ENCODE measurements around the gene SEC23IP. TPM values are rescaled to one million over a fixed set of nuclear protein-coding genes. Genes with fewer than 3 reads are reported as not detected.
A peak's percentile ranks its signal among the peaks of the same experiment; 100 is the strongest.

SEC23IP gene
- polyA plus RNA-seq, 3 donors: 11.5 to 43.8 (median 42.0) TPM

GRCh38 chr10:119981826-119982225 lies 89.3 kb downstream of the SEC23IP start:
- Mint-ChIP-seq H3K4me1 (peaks cover 3% of the 10 kb centered on the region), H3K4me3 (no peak overlapping the region), H3K9me3 (peaks cover 0 to 4% (median 2%) of the 10 kb centered on the region in 7 donors), H3K27me3 (ENCODE audit: low read depth in 3 of 3) (peaks cover 7 to 15% (median 13%) of the 10 kb centered on the region in 3 donors), H3K27ac (no peak overlapping the region), H3K36me3 (no peaks in the 10 kb centered on the region)
- H3K4me1 ChIP-seq (ENCODE audit: control insufficient read depth in 1 of 2, insufficient read depth in 2 of 2, low read length in 2 of 2): no peaks in the 10 kb centered on the region
- H3K4me2 ChIP-seq (replicated peaks; ENCODE audit: extremely low read depth, low read length, poor library complexity, severe bottlenecking): no peak overlapping the region
- WGBS (ENCODE audit: insufficient coverage): 58% methylated on average over 1 of the region's 1 CpG
- H3K9me3 ChIP-seq (replicated peaks in 1 of 2; ENCODE audit: control insufficient read depth in 1 of 2, insufficient read depth in 1 of 2, low read length in 2 of 2): no peaks in the 10 kb centered on the region
- no peaks in the 10 kb centered on the region for H4K20me1 ChIP-seq (ENCODE audit: insufficient read depth, low read length)
- no peak overlapping the region for H3K9ac ChIP-seq (ENCODE audit: insufficient read depth, low read length, poor library complexity, severe bottlenecking)
- H3K27me3 ChIP-seq (ENCODE audit: control insufficient read depth in 2 of 2, insufficient read depth in 2 of 2, low read length in 2 of 2): peaks cover 0 to 3% of the 10 kb centered on the region in 2 donors
- no peak overlapping the region for H3K27ac ChIP-seq (ENCODE audit: low read depth in 1 of 2, low read length in 2 of 2)
- DNase-seq: no peak
- intact Hi-C loops (cut with micrococcal nuclease): no loop called here
- no peaks in the 10 kb centered on the region for H3K36me3 ChIP-seq (replicated peaks in 1 of 2; ENCODE audit: control insufficient read depth in 1 of 2, insufficient read depth in 2 of 2, low read length in 2 of 2)
- no peaks in the 10 kb centered on the region for H3K79me2 ChIP-seq (ENCODE audit: insufficient read depth, low read length)
- H2AFZ ChIP-seq (ENCODE audit: insufficient read depth, low read depth, low read length, poor library complexity, severe bottlenecking): no peak overlapping the region
- no peak overlapping the region for H3K4me3 ChIP-seq (replicated peaks in 1 of 3; ENCODE audit: low read depth in 2 of 3, low read length in 3 of 3)
- TF ChIP-seq, protein P1, sequence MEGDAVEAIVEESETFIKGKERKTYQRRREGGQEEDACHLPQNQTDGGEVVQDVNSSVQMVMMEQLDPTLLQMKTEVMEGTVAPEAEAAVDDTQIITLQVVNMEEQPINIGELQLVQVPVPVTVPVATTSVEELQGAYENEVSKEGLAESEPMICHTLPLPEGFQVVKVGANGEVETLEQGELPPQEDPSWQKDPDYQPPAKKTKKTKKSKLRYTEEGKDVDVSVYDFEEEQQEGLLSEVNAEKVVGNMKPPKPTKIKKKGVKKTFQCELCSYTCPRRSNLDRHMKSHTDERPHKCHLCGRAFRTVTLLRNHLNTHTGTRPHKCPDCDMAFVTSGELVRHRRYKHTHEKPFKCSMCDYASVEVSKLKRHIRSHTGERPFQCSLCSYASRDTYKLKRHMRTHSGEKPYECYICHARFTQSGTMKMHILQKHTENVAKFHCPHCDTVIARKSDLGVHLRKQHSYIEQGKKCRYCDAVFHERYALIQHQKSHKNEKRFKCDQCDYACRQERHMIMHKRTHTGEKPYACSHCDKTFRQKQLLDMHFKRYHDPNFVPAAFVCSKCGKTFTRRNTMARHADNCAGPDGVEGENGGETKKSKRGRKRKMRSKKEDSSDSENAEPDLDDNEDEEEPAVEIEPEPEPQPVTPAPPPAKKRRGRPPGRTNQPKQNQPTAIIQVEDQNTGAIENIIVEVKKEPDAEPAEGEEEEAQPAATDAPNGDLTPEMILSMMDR (IDR thresholded peaks at IDR 0.05): no peak

DNA sequence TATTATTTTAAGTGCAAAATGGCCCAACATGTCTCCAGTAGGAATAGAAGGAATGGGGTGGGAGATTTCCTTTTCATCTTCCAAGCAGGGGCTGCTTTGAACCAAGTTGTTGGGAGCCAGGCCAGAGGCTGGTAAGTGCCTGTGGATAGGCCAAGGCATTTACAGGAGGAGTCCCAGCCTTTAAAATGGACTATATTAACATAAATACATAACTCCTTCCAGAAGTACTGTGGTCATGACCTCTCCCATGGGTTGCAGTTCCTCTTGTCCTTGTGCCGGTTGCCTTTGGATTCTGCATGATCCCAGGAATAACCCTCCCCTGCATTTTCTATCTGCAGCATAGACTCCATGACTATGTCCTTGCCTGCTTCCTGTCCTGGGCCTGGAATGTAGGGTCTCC lies 95.8 kb downstream of the SEC23IP start:
- Histone ChIP-seq H3K36me3 (replicated peaks in 1 of 2; ENCODE audit: control insufficient read depth in 1 of 2, insufficient read depth in 2 of 2, low read length in 2 of 2) (no peaks in the 10 kb centered on the region), H3K4me3 (replicated peaks in 1 of 3; ENCODE audit: low read depth in 2 of 3, low read length in 3 of 3) (no peak overlapping the region), H3K27ac (ENCODE audit: low read depth in 1 of 2, low read length in 2 of 2) (no peak overlapping the region), H3K79me2 (ENCODE audit: insufficient read depth, low read length) (no peaks in the 10 kb centered on the region), H3K27me3 (ENCODE audit: control insufficient read depth in 2 of 2, insufficient read depth in 2 of 2, low read length in 2 of 2) (no peaks in the 10 kb centered on the region), H3K9ac (ENCODE audit: insufficient read depth, low read length, poor library complexity, severe bottlenecking) (no peak overlapping the region), H3K4me1 (ENCODE audit: control insufficient read depth in 1 of 2, insufficient read depth in 2 of 2, low read length in 2 of 2) (no peaks in the 10 kb centered on the region), H2AFZ (ENCODE audit: insufficient read depth, low read depth, low read length, poor library complexity, severe bottlenecking) (no peak overlapping the region), H3K4me2 (replicated peaks; ENCODE audit: extremely low read depth, low read length, poor library complexity, severe bottlenecking) (no peak overlapping the region), H3K9me3 (replicated peaks in 1 of 2; ENCODE audit: control insufficient read depth in 1 of 2, insufficient read depth in 1 of 2, low read length in 2 of 2) (no peaks in the 10 kb centered on the region), H4K20me1 (ENCODE audit: insufficient read depth, low read length) (no peaks in the 10 kb centered on the region)
- TF ChIP-seq, protein P1 (IDR thresholded peaks at IDR 0.05): no peak
- Mint-ChIP-seq H3K4me3 (no peak overlapping the region), H3K27ac (peak overlapping the region in 1 of 7 donors; percentile 41), H3K9me3 (peaks cover 0 to 5% (median 0%) of the 10 kb centered on the region in 7 donors), H3K27me3 (ENCODE audit: low read depth in 3 of 3) (peaks cover 0 to 3% (median 0%) of the 10 kb centered on the region in 3 donors), H3K36me3 (no peaks in the 10 kb centered on the region), H3K4me1 (no peaks in the 10 kb centered on the region)
- DNase-seq: no peak
- WGBS (ENCODE audit: insufficient coverage): no CpG with 5 or more reads among the region's 1 CpG
- intact Hi-C loops (cut with micrococcal nuclease): no loop called here
